Activated CD4-positive, alpha-beta memory T cell treated with anti-CD3 and anti-CD28 coated beads, Interleukin-2, amount 10 ng/mL, durations not matched to agents 7 days and 5 days (primary cell): ENCODE data around the gene PPARGC1A. TPM values are rescaled to one million over a fixed set of nuclear protein-coding genes. Genes with fewer than 3 reads are reported as not detected.

Source experiments
- CTCF ChIA-PET: fragments of 350-600 bp; sonication (Branson Sonifier 250); formaldehyde crosslinking; loops from one replicate; lab custom pipeline; 2021; ENCODE audit warnings: antibody characterized with exemption, inconsistent platforms; lab: Charles Lee
- POLR2A ChIA-PET: fragments of 350-600 bp; sonication (Branson Sonifier 250); formaldehyde crosslinking; loops from one replicate; lab custom pipeline; 2021; ENCODE audit warnings: antibody characterized with exemption; lab: Charles Lee
- DNase-seq: peaks from one replicate; pipeline ENCODE4 v3.0.0-alpha.2; 2020
- H3K27ac Mint-ChIP-seq: one replicate; pipeline ENCODE4 v1.8.0; 2021; ENCODE audit warnings: mild to moderate bottlenecking, mixed read lengths
- H3K27me3 Mint-ChIP-seq: one replicate; pipeline ENCODE4 v1.8.0; 2021; ENCODE audit warnings: mixed read lengths
- H3K36me3 Mint-ChIP-seq: one replicate; pipeline ENCODE4 v1.8.0; 2021; ENCODE audit warnings: low read depth, mixed read lengths
- H3K4me1 Mint-ChIP-seq: one replicate; pipeline ENCODE4 v1.8.0; 2021; ENCODE audit warnings: mixed read lengths
- H3K4me3 Mint-ChIP-seq: one replicate; pipeline ENCODE4 v1.8.0; 2021; ENCODE audit warnings: mild to moderate bottlenecking, mixed read lengths
- H3K9me3 Mint-ChIP-seq: one replicate; pipeline ENCODE4 v1.8.0; 2021; ENCODE audit warnings: mixed read lengths
- total RNA-seq, 2 experiments: library from RNA; stranded (reverse); gene quantifications; one replicate each; pipeline ENCODE4 v1.2.3, GENCODE V29; 2021

PPARGC1A gene
- total RNA-seq, 2 experiments from 2014 or later: not detected

GRCh38 chr4:23835774-23836478 lies 53.9 kb downstream of the PPARGC1A start:
- H3K36me3 Mint-ChIP-seq: no peaks in the 10 kb centered on the region
- H3K4me1 Mint-ChIP-seq: no peaks in the 10 kb centered on the region
- no peak overlapping the region for H3K27ac Mint-ChIP-seq
- no peak overlapping the region for H3K4me3 Mint-ChIP-seq
- no peak for DNase-seq
- POLR2A ChIA-PET: no interaction called here
- H3K27me3 Mint-ChIP-seq: no peaks in the 10 kb centered on the region
- peaks cover 2% of the 10 kb centered on the region for H3K9me3 Mint-ChIP-seq
- CTCF ChIA-PET: no interaction called here

- Mint-ChIP-seq H3K4me3 (no peak overlapping the region), H3K4me1 (no peaks in the 10 kb centered on the region)
- POLR2A ChIA-PET: no interaction called here
These were observed 61.1 kb downstream of the PPARGC1A start for GRCh38 chr4:23828779-23829178.

GRCh38 chr4:23828020-23828715 lies 61.7 kb downstream of the PPARGC1A start:
- no peaks in the 10 kb centered on the region for H3K9me3 Mint-ChIP-seq

More at GRCh38 chr4:23828779-23829178, 61.1 kb downstream of the PPARGC1A start:
- no peaks in the 10 kb centered on the region for H3K9me3 Mint-ChIP-seq
- H3K27ac Mint-ChIP-seq: no peak overlapping the region
- CTCF ChIA-PET: no interaction called here
- DNase-seq: no peak
- no peaks in the 10 kb centered on the region for H3K36me3 Mint-ChIP-seq
- no peaks in the 10 kb centered on the region for H3K27me3 Mint-ChIP-seq

GRCh38 chr4:23822181-23822580 lies 67.7 kb downstream of the PPARGC1A start:
- no peaks in the 10 kb centered on the region for H3K9me3 Mint-ChIP-seq
- H3K27me3 Mint-ChIP-seq: no peaks in the 10 kb centered on the region
- no peak for DNase-seq
- no peak overlapping the region for H3K4me3 Mint-ChIP-seq
- ChIA-PET POLR2A (no interaction called here), CTCF (no interaction called here)
- no peaks in the 10 kb centered on the region for H3K36me3 Mint-ChIP-seq
- H3K4me1 Mint-ChIP-seq: no peaks in the 10 kb centered on the region
- no peak overlapping the region for H3K27ac Mint-ChIP-seq

More at GRCh38 chr4:23828020-23828715, 61.7 kb downstream of the PPARGC1A start:
- H3K4me3 Mint-ChIP-seq: no peak overlapping the region
- no peaks in the 10 kb centered on the region for H3K4me1 Mint-ChIP-seq
- no peaks in the 10 kb centered on the region for H3K36me3 Mint-ChIP-seq
- no peak for DNase-seq
- H3K27ac Mint-ChIP-seq: no peak overlapping the region
- ChIA-PET CTCF (no interaction called here), POLR2A (no interaction called here)
- H3K27me3 Mint-ChIP-seq: no peaks in the 10 kb centered on the region

GRCh38 chr4:23819041-23819511 lies 70.8 kb downstream of the PPARGC1A start:
- Mint-ChIP-seq H3K4me1 (no peaks in the 10 kb centered on the region), H3K27me3 (no peaks in the 10 kb centered on the region)
- POLR2A ChIA-PET: no interaction called here

GRCh38 chr4:23818097-23818885 lies 71.6 kb downstream of the PPARGC1A start:
- H3K27ac Mint-ChIP-seq: no peak overlapping the region
- no peaks in the 10 kb centered on the region for H3K27me3 Mint-ChIP-seq
- no peaks in the 10 kb centered on the region for H3K36me3 Mint-ChIP-seq
- DNase-seq: no peak
- ChIA-PET POLR2A (interaction anchor here (0.5 kb wide), 1 partner anchor 1305 kb away, joined by 3 read pairs; no protein-coding TSS in a partner anchor), CTCF (no interaction called here)
- peaks cover 3% of the 10 kb centered on the region for H3K9me3 Mint-ChIP-seq
- H3K4me1 Mint-ChIP-seq: no peaks in the 10 kb centered on the region
- no peak overlapping the region for H3K4me3 Mint-ChIP-seq

More at GRCh38 chr4:23819041-23819511, 70.8 kb downstream of the PPARGC1A start:
- no peak for DNase-seq
- H3K9me3 Mint-ChIP-seq: peaks cover 2% of the 10 kb centered on the region
- H3K36me3 Mint-ChIP-seq: no peaks in the 10 kb centered on the region
- H3K27ac Mint-ChIP-seq: no peak overlapping the region
- CTCF ChIA-PET: no interaction called here
- H3K4me3 Mint-ChIP-seq: no peak overlapping the region

- Mint-ChIP-seq H3K4me3 (no peak overlapping the region), H3K4me1 (no peaks in the 10 kb centered on the region), H3K9me3 (peaks cover 9% of the 10 kb centered on the region), H3K36me3 (no peaks in the 10 kb centered on the region), H3K27ac (no peak overlapping the region), H3K27me3 (no peaks in the 10 kb centered on the region)
- ChIA-PET POLR2A (no interaction called here), CTCF (no interaction called here)
- no peak for DNase-seq
These were observed 74.7 kb downstream of the PPARGC1A start for GRCh38 chr4:23814996-23815660.

GRCh38 chr4:23814587-23814986 lies 75.3 kb downstream of the PPARGC1A start:
- Mint-ChIP-seq H3K4me1 (no peaks in the 10 kb centered on the region), H3K27me3 (no peaks in the 10 kb centered on the region), H3K27ac (no peak overlapping the region), H3K9me3 (peaks cover 9% of the 10 kb centered on the region), H3K4me3 (no peak overlapping the region), H3K36me3 (no peaks in the 10 kb centered on the region)
- DNase-seq: no peak
- ChIA-PET CTCF (no interaction called here), POLR2A (no interaction called here)

GRCh38 chr4:23811161-23811560 lies 78.7 kb downstream of the PPARGC1A start:
- ChIA-PET POLR2A (no interaction called here), CTCF (no interaction called here)
- Mint-ChIP-seq H3K36me3 (no peaks in the 10 kb centered on the region), H3K9me3 (peaks cover 7% of the 10 kb centered on the region), H3K4me3 (no peak overlapping the region), H3K27ac (no peak overlapping the region), H3K4me1 (no peaks in the 10 kb centered on the region), H3K27me3 (no peaks in the 10 kb centered on the region)
- DNase-seq: no peak

- no peaks in the 10 kb centered on the region for H3K4me1 Mint-ChIP-seq
- H3K9me3 Mint-ChIP-seq: peaks cover 4% of the 10 kb centered on the region
- POLR2A ChIA-PET: no interaction called here
- H3K27me3 Mint-ChIP-seq: no peaks in the 10 kb centered on the region
- no peak overlapping the region for H3K4me3 Mint-ChIP-seq
- CTCF ChIA-PET: no interaction called here
- no peak for DNase-seq
- no peaks in the 10 kb centered on the region for H3K36me3 Mint-ChIP-seq
- no peak overlapping the region for H3K27ac Mint-ChIP-seq
These were observed 84.4 kb downstream of the PPARGC1A start for GRCh38 chr4:23805450-23805851.

- no peak for DNase-seq
- Mint-ChIP-seq H3K36me3 (no peaks in the 10 kb centered on the region), H3K27ac (no peak overlapping the region), H3K4me3 (no peak overlapping the region), H3K27me3 (no peaks in the 10 kb centered on the region), H3K4me1 (no peaks in the 10 kb centered on the region), H3K9me3 (peaks cover 7% of the 10 kb centered on the region)
- ChIA-PET CTCF (no interaction called here), POLR2A (interaction anchor here (0.7 kb wide), 1 partner anchor 656 kb away, joined by 3 read pairs; no protein-coding TSS in a partner anchor)
These were observed 100.1 kb downstream of the PPARGC1A start for GRCh38 chr4:23789762-23790161.

- Mint-ChIP-seq H3K9me3 (peaks cover 7% of the 10 kb centered on the region), H3K4me3 (no peak overlapping the region), H3K4me1 (no peaks in the 10 kb centered on the region), H3K27me3 (no peaks in the 10 kb centered on the region), H3K27ac (no peak overlapping the region), H3K36me3 (no peaks in the 10 kb centered on the region)
- no peak for DNase-seq
- ChIA-PET CTCF (no interaction called here), POLR2A (no interaction called here)
These were observed 101.4 kb downstream of the PPARGC1A start for GRCh38 chr4:23788460-23788859.
